Central memory CD8-positive, alpha-beta T cell (primary cell): Measurements from ENCODE around the gene MAP10.
"Not testable (repeated sequence)": the region's sequence is repeated elsewhere in the genome, so short reads cannot be mapped to it uniquely, and the experiment has no call there.

Source experiments
- ATAC-seq: fragments of 150-1000 bp; cut with Tn5 transposase; replicated peaks from 2 replicates; pipeline ENCODE4 v1.10.0; 2022; ENCODE audit warnings: mild to moderate bottlenecking, moderate FRiP score, moderate number of reproducible peaks; ENCODE audit not compliant: poor library complexity, severe bottlenecking; ENCODE audit errors: extremely low read depth
- DNase-seq, 2 donors: peaks; one replicate each; pipeline ENCODE4 v3.0.0; 2021; ENCODE audit warnings: low spot score in 2 of 2
- H3K27ac Mint-ChIP-seq: one replicate; pipeline ENCODE4 v1.8.0; 2022; ENCODE audit warnings: low read depth, mild to moderate bottlenecking, moderate library complexity, mixed read lengths
- H3K27me3 Mint-ChIP-seq: one replicate; pipeline ENCODE4 v1.8.0; 2022; ENCODE audit warnings: mixed read lengths
- H3K36me3 Mint-ChIP-seq: one replicate; pipeline ENCODE4 v1.8.0; 2022; ENCODE audit warnings: mild to moderate bottlenecking, moderate library complexity, mixed read lengths; ENCODE audit not compliant: insufficient read depth
- H3K4me1 Mint-ChIP-seq: one replicate; pipeline ENCODE4 v1.8.0; 2022; ENCODE audit warnings: mixed read lengths
- H3K4me3 Mint-ChIP-seq: one replicate; pipeline ENCODE4 v1.8.0; 2022; ENCODE audit warnings: mild to moderate bottlenecking, moderate library complexity, mixed read lengths
- H3K9me3 Mint-ChIP-seq: one replicate; pipeline ENCODE4 v1.8.0; 2022; ENCODE audit warnings: mixed read lengths

MAP10 gene

DNA sequence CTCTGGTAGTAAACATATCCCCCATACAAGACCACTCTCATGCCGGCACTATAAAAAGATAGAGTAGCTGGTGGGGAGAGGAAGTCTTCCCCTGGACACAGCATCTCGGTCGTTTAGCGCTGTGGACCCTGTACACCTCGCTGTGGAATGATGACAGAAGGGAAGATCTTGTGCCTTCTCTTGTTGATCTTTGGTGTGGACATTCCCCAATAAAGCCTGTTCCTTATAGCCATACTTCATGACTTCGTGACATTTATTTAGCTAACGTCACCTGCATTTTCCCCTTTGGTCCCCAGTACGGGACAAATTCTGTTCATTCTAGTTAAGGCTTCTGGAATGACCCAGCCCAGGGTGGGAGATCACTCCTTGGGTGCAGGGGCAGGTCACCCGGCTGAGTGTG, 24.9 kb upstream of the MAP10 start:
- DNase-seq (no peak), ATAC-seq (no peak)
- Mint-ChIP-seq H3K27ac (no peak overlapping the region), H3K9me3 (no peaks in the 10 kb centered on the region), H3K4me3 (no peak overlapping the region), H3K27me3 (no peaks in the 10 kb centered on the region), H3K36me3 (no peaks in the 10 kb centered on the region), H3K4me1 (no peaks in the 10 kb centered on the region)

DNA sequence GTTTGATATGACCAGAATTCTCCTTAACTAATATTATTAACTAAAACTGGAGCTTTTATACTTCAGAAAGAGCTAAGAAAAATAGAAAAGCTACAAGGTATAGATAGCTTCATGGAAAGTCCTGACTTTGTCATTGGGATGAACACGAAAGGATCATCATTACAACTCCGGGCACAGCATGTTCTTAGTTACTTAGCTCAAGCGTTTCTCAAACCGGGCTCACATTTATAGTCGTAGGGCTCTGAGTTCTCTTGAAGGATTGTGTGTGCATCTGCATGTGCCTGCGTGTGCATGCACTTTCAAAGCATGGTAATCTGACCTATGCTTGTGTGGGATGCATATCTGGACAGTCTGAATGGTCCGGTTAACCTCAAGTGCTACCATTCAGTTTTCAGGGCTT, 20.4 kb upstream of the MAP10 start:
- DNase-seq (no peak), ATAC-seq (no peak)
- no peak overlapping the region for H3K27ac Mint-ChIP-seq
- no peaks in the 10 kb centered on the region for H3K9me3 Mint-ChIP-seq
- H3K4me1 Mint-ChIP-seq: peaks cover 8% of the 10 kb centered on the region
- H3K36me3 Mint-ChIP-seq: no peaks in the 10 kb centered on the region
- H3K27me3 Mint-ChIP-seq: no peaks in the 10 kb centered on the region
- H3K4me3 Mint-ChIP-seq: no peak overlapping the region

DNA sequence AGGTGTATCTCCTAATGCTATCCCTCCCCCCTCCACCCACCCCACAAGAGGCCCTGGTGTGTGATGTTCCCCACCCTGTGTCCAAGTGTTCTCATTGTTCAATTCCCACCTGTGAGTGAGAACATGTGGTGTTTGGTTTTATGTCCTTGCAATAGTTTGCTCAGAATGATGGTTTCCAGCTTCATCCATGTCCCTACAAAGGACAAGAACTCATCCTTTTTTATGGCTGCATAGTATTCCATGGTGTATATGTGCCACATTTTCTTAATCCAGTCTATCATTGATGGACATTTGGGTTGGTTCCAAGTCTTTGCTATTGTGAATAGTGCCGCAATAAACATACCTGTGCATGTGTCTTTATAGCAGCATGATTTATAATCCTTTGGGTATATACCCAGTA, 19.6 kb upstream of the MAP10 start:
- H3K27me3 Mint-ChIP-seq, H3K9me3 Mint-ChIP-seq, H3K27ac Mint-ChIP-seq, H3K4me1 Mint-ChIP-seq, DNase-seq, ATAC-seq, H3K4me3 Mint-ChIP-seq, H3K36me3 Mint-ChIP-seq: not testable (repeated sequence)

DNA sequence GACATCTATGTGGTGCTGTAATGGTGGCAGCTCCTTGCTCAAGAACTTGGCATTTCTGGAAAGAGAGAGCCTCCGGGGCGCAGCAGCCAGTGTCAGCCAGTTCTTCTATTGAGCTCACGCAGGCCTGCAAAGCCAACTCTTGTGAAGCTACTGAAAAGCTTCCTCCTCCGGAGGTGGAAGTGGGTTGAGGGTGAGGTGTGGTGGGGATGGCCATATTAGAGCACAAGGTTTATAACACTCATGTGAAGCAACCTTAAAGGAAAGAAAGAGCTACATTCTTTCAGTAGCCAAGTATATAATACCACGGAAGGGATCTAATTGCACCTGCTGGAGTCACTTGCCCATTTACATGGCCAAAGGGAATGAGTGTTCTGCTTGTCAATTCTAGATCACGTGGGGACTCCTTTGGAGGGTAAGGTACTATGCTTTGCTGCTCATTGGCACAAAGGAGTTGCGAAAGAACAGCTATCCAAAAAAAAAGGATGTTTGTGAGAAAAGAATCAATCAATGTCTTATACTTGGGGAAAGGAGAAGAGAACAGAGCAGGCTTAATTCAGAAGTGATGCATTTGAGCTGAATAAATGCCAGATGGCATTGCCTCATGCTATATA, 18.3 kb upstream of the MAP10 start:
- H3K27ac Mint-ChIP-seq: no peak overlapping the region
- ATAC-seq (peak; percentile 89), DNase-seq (no peak)
- no peak overlapping the region for H3K4me3 Mint-ChIP-seq
- no peaks in the 10 kb centered on the region for H3K27me3 Mint-ChIP-seq
- H3K9me3 Mint-ChIP-seq: no peaks in the 10 kb centered on the region
- H3K36me3 Mint-ChIP-seq: no peaks in the 10 kb centered on the region
- peaks cover 8% of the 10 kb centered on the region for H3K4me1 Mint-ChIP-seq

DNA sequence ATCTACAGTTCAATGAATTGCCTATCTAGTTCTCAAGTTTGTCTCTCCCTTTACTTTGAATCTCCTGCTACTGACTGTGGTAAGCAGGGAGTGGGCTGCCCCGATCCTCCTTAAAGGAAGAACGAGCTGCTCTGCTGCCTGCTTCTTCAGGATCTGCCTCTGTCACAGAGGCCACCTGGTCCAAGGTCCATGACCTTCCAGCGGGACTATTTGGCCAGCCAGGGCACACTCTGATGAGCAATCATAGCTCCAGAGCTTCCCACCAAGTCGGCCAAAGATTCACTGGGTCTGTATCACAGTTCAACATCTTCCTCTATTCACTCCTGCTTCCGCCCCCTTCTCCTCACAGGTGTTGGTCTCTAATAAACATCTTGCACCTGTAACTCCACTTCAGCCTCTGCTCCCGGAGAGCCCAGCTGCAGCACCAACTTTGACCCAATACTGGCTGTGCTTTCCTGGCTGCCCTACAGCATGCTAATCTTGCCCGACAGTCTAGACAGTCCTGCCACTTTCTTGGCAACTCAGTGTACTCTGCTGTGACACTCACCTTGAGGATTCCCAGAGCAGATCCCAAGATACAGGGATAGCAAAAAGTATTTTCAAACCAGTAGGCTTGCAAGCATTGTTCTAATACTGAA, 16.9 kb upstream of the MAP10 start:
- no peak overlapping the region for H3K27ac Mint-ChIP-seq
- ATAC-seq: no peak

DNA sequence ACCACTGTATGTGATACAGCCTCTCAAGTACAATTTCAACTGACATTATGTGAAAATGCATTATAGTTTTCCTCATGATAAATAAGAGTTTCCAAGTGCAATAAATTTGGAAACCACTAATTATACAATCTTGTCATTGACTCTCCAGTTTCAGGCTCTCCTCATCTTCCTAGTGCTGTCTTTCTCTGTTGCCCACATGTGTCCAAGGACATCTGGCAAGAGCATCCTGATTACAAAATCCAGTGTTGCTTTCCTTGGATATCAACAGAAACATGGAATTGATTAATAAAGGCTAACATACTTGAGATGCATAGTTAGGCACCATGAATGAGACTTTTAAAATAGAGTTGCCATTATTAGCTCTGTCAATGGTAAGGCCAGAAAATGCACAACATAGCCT, 15.6 kb upstream of the MAP10 start:
- Mint-ChIP-seq H3K27ac (no peak overlapping the region), H3K27me3 (no peaks in the 10 kb centered on the region), H3K4me3 (no peak overlapping the region), H3K36me3 (no peaks in the 10 kb centered on the region), H3K9me3 (no peaks in the 10 kb centered on the region), H3K4me1 (peaks cover 14% of the 10 kb centered on the region)
- DNase-seq: no peak
- ATAC-seq: no peak

More for the DNA sequence above, 16.9 kb upstream of the MAP10 start:
- Mint-ChIP-seq H3K27me3 (no peaks in the 10 kb centered on the region), H3K36me3 (no peaks in the 10 kb centered on the region), H3K4me3 (no peak overlapping the region), H3K9me3 (no peaks in the 10 kb centered on the region), H3K4me1 (peaks cover 14% of the 10 kb centered on the region)
- DNase-seq: no peak

DNA sequence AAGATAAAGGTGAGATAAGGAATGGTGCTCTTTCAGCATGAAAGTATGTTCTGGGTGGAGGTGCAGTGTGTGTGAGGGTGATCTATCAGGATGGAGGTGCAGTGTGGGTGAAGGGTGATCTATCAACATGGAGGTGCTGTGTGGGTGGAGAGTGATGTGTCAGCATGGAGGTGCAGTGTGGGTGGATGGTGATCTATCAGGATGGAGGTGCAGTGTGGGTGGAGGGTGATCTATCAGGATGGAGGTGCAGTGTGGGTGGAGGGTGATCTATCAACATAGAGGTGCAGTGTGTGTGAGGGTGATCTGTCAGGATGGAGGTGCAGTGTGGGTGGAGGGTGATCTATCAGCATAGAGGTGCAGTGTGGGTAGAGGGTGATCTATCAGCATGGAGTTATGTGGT, 12.3 kb upstream of the MAP10 start:
- H3K9me3 Mint-ChIP-seq: no peaks in the 10 kb centered on the region
- no peaks in the 10 kb centered on the region for H3K27me3 Mint-ChIP-seq
- no peak overlapping the region for H3K27ac Mint-ChIP-seq
- no peak overlapping the region for H3K4me3 Mint-ChIP-seq
- H3K36me3 Mint-ChIP-seq: no peaks in the 10 kb centered on the region
- no peak for DNase-seq
- no peak for ATAC-seq
- H3K4me1 Mint-ChIP-seq: peaks cover 6% of the 10 kb centered on the region

DNA sequence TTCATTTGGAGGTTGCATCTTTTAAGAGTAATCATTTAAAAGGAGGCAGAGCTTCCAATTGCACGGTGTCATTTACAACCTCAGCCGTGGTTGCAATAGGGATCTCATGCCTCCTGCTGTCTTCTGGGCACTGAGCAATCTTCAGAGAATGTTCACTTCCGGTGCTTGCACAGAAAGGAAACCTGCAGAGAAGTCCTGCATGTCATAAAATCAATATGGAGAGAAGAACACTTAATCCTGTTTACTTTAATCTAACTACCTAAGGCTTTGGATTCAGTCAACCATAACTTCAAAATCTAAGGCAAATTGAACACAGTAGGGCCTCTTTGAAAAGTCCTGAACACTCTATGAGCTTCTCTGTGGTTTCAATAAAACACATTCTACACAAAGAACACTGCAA, 11.3 kb upstream of the MAP10 start:
- Mint-ChIP-seq H3K9me3 (no peaks in the 10 kb centered on the region), H3K27ac (no peak overlapping the region), H3K4me1 (peaks cover 6% of the 10 kb centered on the region), H3K27me3 (peaks cover under 1% of the 10 kb centered on the region), H3K4me3 (no peak overlapping the region), H3K36me3 (no peaks in the 10 kb centered on the region)
- DNase-seq (no peak), ATAC-seq (no peak)

DNA sequence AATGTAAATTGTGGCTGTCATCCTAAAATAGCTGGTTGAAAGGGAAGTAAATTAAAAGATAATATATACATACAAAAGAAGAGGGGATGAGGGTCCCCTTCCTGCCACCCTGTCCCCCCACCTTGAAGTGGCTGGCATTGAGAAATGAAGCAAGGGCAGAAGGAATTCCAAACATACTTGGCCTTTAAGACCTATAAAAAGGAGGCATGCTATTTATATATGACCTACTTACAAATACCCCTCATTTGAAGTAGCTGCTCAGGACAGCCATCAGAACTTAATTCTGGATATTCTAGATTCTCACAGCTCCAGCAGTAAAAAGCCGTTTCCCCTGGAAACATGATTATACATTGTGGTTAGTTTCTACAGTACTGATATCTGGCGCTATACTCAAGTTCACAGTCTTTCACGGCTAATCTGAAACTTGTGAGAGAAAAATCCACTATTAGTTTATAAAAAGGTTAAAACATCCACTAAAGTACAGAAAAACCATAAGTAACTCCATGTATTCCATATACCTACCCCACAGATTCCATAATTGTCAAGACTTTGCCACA, 9.6 kb upstream of the MAP10 start:
- peaks cover 6% of the 10 kb centered on the region for H3K4me1 Mint-ChIP-seq
- ATAC-seq (no peak), DNase-seq (no peak)
- no peak overlapping the region for H3K27ac Mint-ChIP-seq
- no peak overlapping the region for H3K4me3 Mint-ChIP-seq
- no peaks in the 10 kb centered on the region for H3K9me3 Mint-ChIP-seq
- H3K27me3 Mint-ChIP-seq: peaks cover 9% of the 10 kb centered on the region
- H3K36me3 Mint-ChIP-seq: no peaks in the 10 kb centered on the region

DNA sequence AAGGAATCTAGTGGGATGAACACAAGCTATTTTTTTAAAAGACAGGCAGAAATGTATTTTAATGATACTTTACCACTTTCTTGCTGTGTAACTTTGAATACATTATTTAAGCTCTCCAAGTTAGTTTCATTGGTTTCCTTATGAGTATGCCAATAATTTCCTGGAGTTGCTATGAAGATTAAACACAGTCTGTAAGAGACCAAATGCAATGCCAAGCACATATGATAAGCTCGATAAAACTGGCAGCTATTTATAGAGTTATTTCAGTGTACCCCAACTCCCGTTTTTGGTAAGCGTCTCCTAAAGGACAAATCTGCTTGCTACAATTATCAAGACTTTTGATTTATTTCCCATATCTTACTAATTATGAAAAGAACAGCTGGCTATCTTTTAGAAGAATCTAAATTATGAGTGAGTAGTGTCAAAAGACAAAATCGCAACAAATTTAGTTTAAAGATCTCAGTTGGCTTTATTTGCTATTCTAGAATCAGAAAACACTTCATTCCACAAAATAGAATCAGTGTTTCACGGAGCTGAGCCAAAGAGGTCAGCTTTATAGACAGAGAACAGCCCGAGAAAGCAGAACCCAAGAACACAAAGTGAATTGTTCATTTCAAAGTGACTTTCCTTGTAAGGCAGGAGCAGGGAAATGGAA, 7.2 kb upstream of the MAP10 start:
- ATAC-seq: no peak
- peaks cover 2% of the 10 kb centered on the region for H3K4me1 Mint-ChIP-seq

DNA sequence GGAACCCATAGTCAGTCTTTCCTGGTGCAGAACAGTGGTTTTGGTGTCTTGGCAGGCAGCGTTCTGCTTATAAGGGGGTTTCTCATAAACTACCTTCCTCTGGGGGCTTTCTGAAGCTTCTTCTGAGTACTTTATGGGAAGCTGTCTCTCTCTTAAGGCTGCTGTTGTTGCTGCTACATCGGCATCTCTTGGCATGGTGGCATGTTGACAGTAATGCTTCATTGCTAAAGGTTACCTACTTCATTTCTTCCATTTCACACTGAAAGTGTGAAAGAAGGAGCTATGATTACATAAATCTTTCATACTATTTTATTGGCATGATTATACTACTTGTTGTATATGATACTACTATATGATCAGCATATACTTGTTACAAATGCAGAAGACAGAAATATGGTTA, 6.3 kb upstream of the MAP10 start:
- Mint-ChIP-seq H3K27ac (no peak overlapping the region), H3K9me3 (no peaks in the 10 kb centered on the region), H3K4me1 (no peaks in the 10 kb centered on the region), H3K4me3 (no peak overlapping the region), H3K27me3 (peaks cover 9% of the 10 kb centered on the region), H3K36me3 (no peaks in the 10 kb centered on the region)
- ATAC-seq (no peak), DNase-seq (no peak)

More for the DNA sequence above, 7.2 kb upstream of the MAP10 start:
- Mint-ChIP-seq H3K9me3 (no peaks in the 10 kb centered on the region), H3K36me3 (no peaks in the 10 kb centered on the region), H3K4me3 (no peak overlapping the region), H3K27ac (no peak overlapping the region), H3K27me3 (peaks cover 9% of the 10 kb centered on the region)
- no peak for DNase-seq

DNA sequence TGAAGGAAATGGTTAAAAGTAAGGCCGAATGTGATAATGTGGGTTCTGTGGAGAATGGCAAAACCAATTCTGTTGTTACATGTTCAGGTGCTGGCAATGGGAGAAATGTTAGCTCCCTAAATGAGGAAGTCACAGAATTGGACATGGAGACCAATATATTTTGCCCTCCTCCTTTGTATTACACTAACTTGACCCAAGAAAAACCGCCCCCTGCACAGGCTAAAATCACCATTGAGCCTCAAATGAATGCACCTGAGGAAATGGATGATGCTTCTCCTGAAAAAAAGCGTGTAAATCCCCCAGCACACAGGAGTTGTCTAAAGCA, 932 bp downstream of the MAP10 start:
- peaks cover 5% of the 10 kb centered on the region for H3K9me3 Mint-ChIP-seq
- peak overlapping the region; percentile 46 for H3K27ac Mint-ChIP-seq
- H3K4me1 Mint-ChIP-seq: peaks cover 28% of the 10 kb centered on the region
- peak overlapping the region; percentile 81 for H3K4me3 Mint-ChIP-seq
- no peaks in the 10 kb centered on the region for H3K27me3 Mint-ChIP-seq
- no peak for DNase-seq
- H3K36me3 Mint-ChIP-seq: peaks cover 3% of the 10 kb centered on the region
- no peak for ATAC-seq

DNA sequence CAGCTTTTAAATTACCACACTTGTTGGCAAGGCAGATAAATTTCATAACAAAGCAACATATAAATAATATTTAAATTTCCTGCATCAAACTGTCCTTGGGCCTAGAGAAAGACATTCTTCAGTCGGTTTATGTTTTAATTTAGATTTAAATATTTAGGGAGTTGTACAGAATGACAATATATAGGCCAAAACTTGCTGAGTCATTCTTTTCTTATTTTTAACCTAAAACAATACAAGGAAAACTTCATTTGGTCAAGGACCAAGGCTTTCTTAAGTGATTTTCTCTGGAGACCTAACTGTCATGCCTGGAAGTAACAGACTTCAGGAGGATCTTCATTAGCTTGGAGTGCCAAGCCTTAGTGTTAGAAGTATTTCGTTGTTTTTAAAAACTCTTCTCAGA, 5.6 kb downstream of the MAP10 start:
- H3K27me3 Mint-ChIP-seq: no peaks in the 10 kb centered on the region
- H3K36me3 Mint-ChIP-seq: no peaks in the 10 kb centered on the region
- no peak overlapping the region for H3K4me3 Mint-ChIP-seq
- ATAC-seq (no peak), DNase-seq (no peak)
- peaks cover 5% of the 10 kb centered on the region for H3K9me3 Mint-ChIP-seq
- peaks cover 11% of the 10 kb centered on the region for H3K4me1 Mint-ChIP-seq
- H3K27ac Mint-ChIP-seq: no peak overlapping the region
